ENCODE data around the gene ERCC2.

DNA sequence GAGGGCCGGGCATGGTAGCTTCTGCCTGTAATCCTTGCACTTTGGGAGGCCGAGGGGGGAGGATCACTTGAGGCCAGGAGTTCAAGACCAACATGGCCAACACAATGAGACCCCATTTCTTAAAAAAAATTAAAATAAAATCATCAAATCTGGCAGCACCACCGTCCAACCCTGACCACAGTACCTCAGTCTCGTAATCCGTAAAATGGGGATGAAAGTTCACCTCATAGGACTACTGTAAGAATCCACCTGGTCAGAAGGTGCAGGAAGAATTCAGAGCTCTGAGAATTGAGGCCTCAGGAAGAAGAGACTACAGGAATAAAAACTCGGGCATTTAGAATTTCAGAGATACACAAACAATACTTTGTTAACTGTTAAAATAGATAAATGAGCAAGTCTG, 31.4 kb upstream of the ERCC2 start:
- TF ChIP-seq ZNF384 (IDR thresholded peaks at IDR 0.05): no peak
- no peak for TF ChIP-seq ELF4 (IDR thresholded peaks at IDR 0.05)
- no peak for TF ChIP-seq SP1 (IDR thresholded peaks at IDR 0.05)
- no peak for TF ChIP-seq LEF1 (IDR thresholded peaks at IDR 0.05; ENCODE audit: borderline replicate concordance)
- no peak for TF ChIP-seq FOXK2 (IDR thresholded peaks at IDR 0.05)
- no peak for TF ChIP-seq ARNT (IDR thresholded peaks at IDR 0.05)

All from HEK293T (cell line).